ENCODE data around the gene DNMT3L.
"Not testable (repeated sequence)": the region's sequence is repeated elsewhere in the genome, so short reads cannot be mapped to it uniquely, and the experiment has no call there.

The DNMT3L gene

GRCh38 chr21:44261675-44262295 is at the start of gene DNMT3L:
DNMT3L (minus strand) TSS chr21:44261897; CDS start chr21:44261259, 638 bp downstream.
- DNase-seq (ENCODE audit: insufficient read length, low spot score), result no peak
- FAIRE-seq, result no peak

- DNase-seq (ENCODE audit: insufficient read length, low spot score), result no peak
- FAIRE-seq, result no peak
These were observed 49.2 kb upstream of the DNMT3L start for GRCh38 chr21:44310628-44311507.

GRCh38 chr21:44306936-44307704 is 45.4 kb upstream of the DNMT3L start:
- FAIRE-seq, result no peak
- DNase-seq (ENCODE audit: insufficient read length, low spot score), result no peak

- no peak for FAIRE-seq
- no peak for DNase-seq (ENCODE audit: insufficient read length, low spot score)
These were observed 44.0 kb upstream of the DNMT3L start for GRCh38 chr21:44305691-44306090.

- DNase-seq (ENCODE audit: insufficient read length, low spot score) (no peak), FAIRE-seq (peak; percentile 68)
These were observed 43.2 kb upstream of the DNMT3L start for GRCh38 chr21:44304877-44305293.

GRCh38 chr21:44304011-44304616 is 42.4 kb upstream of the DNMT3L start:
- no peak for FAIRE-seq
- DNase-seq (ENCODE audit: insufficient read length, low spot score), result no peak

- FAIRE-seq (no peak), DNase-seq (ENCODE audit: insufficient read length, low spot score) (no peak)
These were observed 41.8 kb upstream of the DNMT3L start for GRCh38 chr21:44303490-44303981.

- FAIRE-seq; DNase-seq (ENCODE audit: insufficient read length, low spot score): not testable (repeated sequence)
These were observed 41.1 kb upstream of the DNMT3L start for GRCh38 chr21:44302573-44303401.

GRCh38 chr21:44301961-44302406 is 40.3 kb upstream of the DNMT3L start:
- DNase-seq (ENCODE audit: insufficient read length, low spot score) (no peak), FAIRE-seq (no peak)

GRCh38 chr21:44301141-44301540 is 39.4 kb upstream of the DNMT3L start:
- DNase-seq (ENCODE audit: insufficient read length, low spot score), result no peak
- FAIRE-seq, result peak; percentile 18

GRCh38 chr21:44300262-44300959 is 38.7 kb upstream of the DNMT3L start:
- DNase-seq (ENCODE audit: insufficient read length, low spot score), result peak; percentile 88
- no peak for FAIRE-seq

- DNase-seq (ENCODE audit: insufficient read length, low spot score) (peak; percentile 98), FAIRE-seq (peak; percentile 94)
These were observed 38.0 kb upstream of the DNMT3L start, which contains the start of gene PFKL for GRCh38 chr21:44299458-44300261. PFKL (plus strand) TSS chr21:44300053; CDS start chr21:44300106, 53 bp downstream.

GRCh38 chr21:44299085-44299457 is 37.4 kb upstream of the DNMT3L start:
- DNase-seq (ENCODE audit: insufficient read length, low spot score), result no peak

GRCh38 chr21:44298301-44298700 is 36.6 kb upstream of the DNMT3L start:
- FAIRE-seq, result peak; percentile 11
- no peak for DNase-seq (ENCODE audit: insufficient read length, low spot score)

More at GRCh38 chr21:44299085-44299457, 37.4 kb upstream of the DNMT3L start:
- no peak for FAIRE-seq

GRCh38 chr21:44297525-44298290 is 36.0 kb upstream of the DNMT3L start:
- peak; percentile 98 for DNase-seq (ENCODE audit: insufficient read length, low spot score)
- FAIRE-seq, result peak; percentile 28

- no peak for FAIRE-seq
- DNase-seq (ENCODE audit: insufficient read length, low spot score), result no peak
These were observed 35.2 kb upstream of the DNMT3L start for GRCh38 chr21:44296916-44297315.

GRCh38 chr21:44296103-44296519 is 34.4 kb upstream of the DNMT3L start:
- DNase-seq (ENCODE audit: insufficient read length, low spot score) (no peak), FAIRE-seq (no peak)

Data from GM19239 (cell line).